VCaP (cell line): ENCODE data around the gene SMAD5.

Source experiments
- H3K27ac ChIP-seq: fragments of 450-650 bp; 2 replicates; pipeline ENCODE4 v1.5.1; 2017
- CTCF ChIP-seq: fragments of 450-650 bp; conservative IDR thresholded peaks from 2 replicates; pipeline ENCODE4 v1.5.1; 2017; ENCODE audit warnings: mild to moderate bottlenecking, moderate library complexity

SMAD5 gene

GRCh38 chr5:136155761-136156160, 23.1 kb downstream of the SMAD5 start:
- H3K27ac ChIP-seq: no peak overlapping the region
- TF ChIP-seq CTCF: no peak

- H3K27ac ChIP-seq: no peak overlapping the region
- TF ChIP-seq CTCF: no peak
Observed at GRCh38 chr5:136157514-136157913, 24.9 kb downstream of the SMAD5 start.

GRCh38 chr5:136159457-136159856, 26.8 kb downstream of the SMAD5 start:
- no peak for TF ChIP-seq CTCF
- peak overlapping the region; percentile 58; the same call in 1 of the 2 replicates for H3K27ac ChIP-seq

- TF ChIP-seq CTCF: no peak
- H3K27ac ChIP-seq: no peak overlapping the region
Observed at GRCh38 chr5:136162008-136162407, 29.4 kb downstream of the SMAD5 start.

- no peak for TF ChIP-seq CTCF
- H3K27ac ChIP-seq: no peak overlapping the region
Observed at GRCh38 chr5:136164226-136164625, 31.6 kb downstream of the SMAD5 start.

GRCh38 chr5:136166909-136167308, 34.3 kb downstream of the SMAD5 start:
- H3K27ac ChIP-seq: no peak overlapping the region
- no peak for TF ChIP-seq CTCF

GRCh38 chr5:136169218-136169617, 36.6 kb downstream of the SMAD5 start:
- TF ChIP-seq CTCF: no peak
- H3K27ac ChIP-seq: no peak overlapping the region
